Progenitor cell of endocrine pancreas (in vitro differentiated cells): ENCODE data around the gene BRPF1. TPM values are rescaled to one million over a fixed set of nuclear protein-coding genes. Genes with fewer than 3 reads are reported as not detected.

ENCODE experiments used
- DNase-seq: peaks from one replicate; pipeline ENCODE4 v3.0.0; 2021; ENCODE audit warnings: low spot score; ENCODE audit not compliant: unreplicated experiment
- H3K27ac Mint-ChIP-seq: 2 replicates; pipeline ENCODE4 v1.8.0; 2021; ENCODE audit warnings: mild to moderate bottlenecking, moderate library complexity, mixed read lengths
- H3K27me3 Mint-ChIP-seq: 2 replicates; pipeline ENCODE4 v1.8.0; 2021; ENCODE audit warnings: mixed read lengths
- H3K36me3 Mint-ChIP-seq: 2 replicates; pipeline ENCODE4 v1.8.0; 2022; ENCODE audit warnings: mixed read lengths; ENCODE audit not compliant: insufficient read depth
- H3K4me1 Mint-ChIP-seq: 2 replicates; pipeline ENCODE4 v1.8.0; 2021; ENCODE audit warnings: low read depth, mixed read lengths
- H3K4me3 Mint-ChIP-seq: 2 replicates; pipeline ENCODE4 v1.8.0; 2021; ENCODE audit warnings: low read depth, mild to moderate bottlenecking, moderate library complexity, mixed read lengths
- H3K9me3 Mint-ChIP-seq: 2 replicates; pipeline ENCODE4 v1.8.0; 2021; ENCODE audit warnings: low read depth, mixed read lengths
- CTCF ChIP-seq: fragments of 200-600 bp; sonication (generic); IDR thresholded peaks from one replicate; pipeline ENCODE4 v1.5.0; 2021; ENCODE audit warnings: antibody characterized with exemption, mild to moderate bottlenecking; ENCODE audit not compliant: unreplicated experiment
- total RNA-seq: library from RNA; stranded (reverse); gene quantifications from 2 replicates; pipeline ENCODE4 v1.2.1, GENCODE V29; 2021

BRPF1 gene
- total RNA-seq, 1 donor from 2014 or later, result 25.6 TPM

GRCh38 chr3:9686050-9686550 is 45.4 kb upstream of the BRPF1 start:
- no peak for TF ChIP-seq CTCF
- no peak overlapping the region for H3K27ac Mint-ChIP-seq
- H3K27me3 Mint-ChIP-seq, result no peaks in the 10 kb centered on the region
- H3K4me1 Mint-ChIP-seq, result no peaks in the 10 kb centered on the region
- no peak overlapping the region for H3K4me3 Mint-ChIP-seq
- peaks cover 7% of the 10 kb centered on the region for H3K36me3 Mint-ChIP-seq
- H3K9me3 Mint-ChIP-seq, result no peaks in the 10 kb centered on the region
- no peak for DNase-seq

GRCh38 chr3:9686703-9687102 is 44.8 kb upstream of the BRPF1 start:
- Mint-ChIP-seq H3K4me1 (no peaks in the 10 kb centered on the region), H3K36me3 (peaks cover 7% of the 10 kb centered on the region), H3K4me3 (no peak overlapping the region), H3K27ac (no peak overlapping the region), H3K9me3 (no peaks in the 10 kb centered on the region), H3K27me3 (no peaks in the 10 kb centered on the region)
- DNase-seq, result no peak
- TF ChIP-seq CTCF, result no peak

GRCh38 chr3:9687514-9687913 is 44.0 kb upstream of the BRPF1 start:
- Mint-ChIP-seq H3K4me1 (no peaks in the 10 kb centered on the region), H3K36me3 (peaks cover 6% of the 10 kb centered on the region), H3K27ac (no peak overlapping the region), H3K4me3 (no peak overlapping the region), H3K27me3 (no peaks in the 10 kb centered on the region), H3K9me3 (no peaks in the 10 kb centered on the region)
- DNase-seq, result no peak
- TF ChIP-seq CTCF, result no peak

GRCh38 chr3:9688961-9689360 is 42.6 kb upstream of the BRPF1 start:
- Mint-ChIP-seq H3K36me3 (peaks cover 8% of the 10 kb centered on the region), H3K4me3 (no peak overlapping the region), H3K4me1 (no peaks in the 10 kb centered on the region), H3K27me3 (no peaks in the 10 kb centered on the region), H3K27ac (no peak overlapping the region), H3K9me3 (no peaks in the 10 kb centered on the region)
- no peak for DNase-seq
- no peak for TF ChIP-seq CTCF

GRCh38 chr3:9689757-9690156 is 41.8 kb upstream of the BRPF1 start:
- Mint-ChIP-seq H3K27me3 (no peaks in the 10 kb centered on the region), H3K4me1 (no peaks in the 10 kb centered on the region), H3K4me3 (no peak overlapping the region), H3K27ac (no peak overlapping the region), H3K9me3 (no peaks in the 10 kb centered on the region), H3K36me3 (peaks cover 8% of the 10 kb centered on the region)
- TF ChIP-seq CTCF, result no peak
- DNase-seq, result no peak
